ENCODE measurements around the gene RASSF4.
A peak's percentile ranks its signal among the peaks of the same experiment; 100 is the strongest.

The RASSF4 gene

DNA sequence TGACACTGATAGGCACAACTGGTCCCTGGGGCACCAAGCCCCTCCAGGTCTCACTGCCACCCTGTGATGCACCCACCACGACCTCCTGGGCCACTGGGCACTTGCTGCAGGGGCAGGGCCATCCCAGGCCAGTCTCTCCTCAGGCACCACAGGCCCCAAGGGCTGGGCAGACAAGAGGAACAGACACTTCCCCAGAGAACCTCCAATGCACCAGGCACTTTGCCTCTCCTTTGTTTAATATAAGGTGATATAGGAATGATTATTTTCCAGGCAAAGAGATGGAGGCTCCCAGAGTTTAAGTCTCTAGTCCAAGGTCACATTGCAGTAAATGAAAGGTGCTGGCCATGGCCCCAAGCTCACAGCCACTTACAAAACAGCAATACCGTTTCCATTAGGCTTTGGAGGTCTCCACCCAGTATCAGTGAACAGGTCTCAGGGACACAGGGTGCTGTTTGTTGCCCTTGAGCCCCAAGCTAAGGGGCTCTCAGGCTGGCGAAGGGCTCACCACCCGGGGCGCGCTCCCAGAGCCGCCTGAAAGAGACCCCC is 14.6 kb downstream of the RASSF4 start:
- H3K9me3 ChIP-seq (ENCODE audit: low read length), result peaks cover 1% of the 10 kb centered on the region
- no peak overlapping the region for H3K4me3 ChIP-seq (ENCODE audit: low read length)
- H3K27me3 ChIP-seq (ENCODE audit: insufficient read depth, low read length), result no peaks in the 10 kb centered on the region
- peaks cover 23% of the 10 kb centered on the region for H3K4me1 ChIP-seq (ENCODE audit: insufficient read depth, low read length)
- peaks cover 11% of the 10 kb centered on the region for H3K36me3 ChIP-seq (ENCODE audit: insufficient read depth, low read length)
- no peak overlapping the region for H2AFZ ChIP-seq (ENCODE audit: low read depth, low read length)

- Histone ChIP-seq H3K4me3 (ENCODE audit: low read length) (no peak overlapping the region), H3K27me3 (ENCODE audit: insufficient read depth, low read length) (no peaks in the 10 kb centered on the region), H3K4me1 (ENCODE audit: insufficient read depth, low read length) (peaks cover 28% of the 10 kb centered on the region), H3K36me3 (ENCODE audit: insufficient read depth, low read length) (peaks cover 11% of the 10 kb centered on the region), H3K9me3 (ENCODE audit: low read length) (peaks cover 1% of the 10 kb centered on the region), H2AFZ (ENCODE audit: low read depth, low read length) (no peak overlapping the region)
These were observed 15.2 kb downstream of the RASSF4 start for GRCh38 chr10:44974628-44975430.

GRCh38 chr10:44975431-44976331 is 16.1 kb downstream of the RASSF4 start:
- Histone ChIP-seq H3K27me3 (ENCODE audit: insufficient read depth, low read length) (no peaks in the 10 kb centered on the region), H3K9me3 (ENCODE audit: low read length) (no peaks in the 10 kb centered on the region), H3K4me1 (ENCODE audit: insufficient read depth, low read length) (peaks cover 34% of the 10 kb centered on the region), H3K36me3 (ENCODE audit: insufficient read depth, low read length) (peaks cover 11% of the 10 kb centered on the region), H3K4me3 (ENCODE audit: low read length) (no peak overlapping the region), H2AFZ (ENCODE audit: low read depth, low read length) (no peak overlapping the region)

DNA sequence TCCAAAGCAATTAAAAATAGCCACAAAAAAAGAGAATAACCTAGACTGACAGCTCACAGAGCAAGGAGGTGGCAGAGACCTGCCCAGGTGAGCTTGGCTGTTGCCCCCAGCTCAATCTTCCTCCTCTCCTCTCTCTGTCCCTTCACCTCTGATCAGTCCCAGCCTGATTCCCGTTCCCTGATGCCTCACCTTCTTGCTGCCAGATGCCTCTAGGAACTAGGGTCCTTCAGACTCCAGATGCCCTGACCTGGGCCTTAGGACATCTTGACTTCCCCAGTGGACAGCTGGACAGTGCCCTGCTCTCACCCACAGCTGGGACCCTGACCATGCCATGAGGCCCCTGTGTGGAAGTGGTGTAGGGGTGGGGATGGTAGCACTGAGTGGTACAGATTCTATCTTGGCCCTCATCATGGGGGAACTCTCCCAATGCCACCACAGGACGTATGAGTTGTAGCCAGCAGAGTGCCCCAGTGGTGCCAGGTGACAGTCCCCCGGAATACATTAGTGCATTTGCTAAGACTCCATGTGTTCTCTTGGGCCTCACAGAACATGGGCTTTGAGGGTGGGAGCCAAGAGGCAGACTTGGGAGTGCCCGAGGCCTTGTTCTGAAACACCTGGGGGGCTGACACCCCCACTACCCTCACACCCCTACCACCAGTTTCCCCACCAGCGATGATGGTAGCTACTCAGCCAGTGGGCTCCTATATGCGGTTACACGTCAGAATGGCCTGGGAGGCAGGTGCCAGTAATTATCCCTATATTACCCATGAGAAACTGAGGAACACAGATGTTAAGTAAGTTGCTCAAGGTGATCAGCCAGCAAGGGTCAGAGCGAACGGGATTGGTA is 17.0 kb downstream of the RASSF4 start:
- no peak overlapping the region for H2AFZ ChIP-seq (ENCODE audit: low read depth, low read length)
- peaks cover 6% of the 10 kb centered on the region for H3K36me3 ChIP-seq (ENCODE audit: insufficient read depth, low read length)
- peaks cover 39% of the 10 kb centered on the region for H3K4me1 ChIP-seq (ENCODE audit: insufficient read depth, low read length)
- no peaks in the 10 kb centered on the region for H3K27me3 ChIP-seq (ENCODE audit: insufficient read depth, low read length)
- no peaks in the 10 kb centered on the region for H3K9me3 ChIP-seq (ENCODE audit: low read length)
- no peak overlapping the region for H3K4me3 ChIP-seq (ENCODE audit: low read length)

GRCh38 chr10:44977287-44978212 is 17.9 kb downstream of the RASSF4 start:
- Histone ChIP-seq H3K27me3 (ENCODE audit: insufficient read depth, low read length) (no peaks in the 10 kb centered on the region), H3K4me1 (ENCODE audit: insufficient read depth, low read length) (peaks cover 39% of the 10 kb centered on the region), H2AFZ (ENCODE audit: low read depth, low read length) (no peak overlapping the region), H3K36me3 (ENCODE audit: insufficient read depth, low read length) (no peaks in the 10 kb centered on the region), H3K9me3 (ENCODE audit: low read length) (no peaks in the 10 kb centered on the region), H3K4me3 (ENCODE audit: low read length) (no peak overlapping the region)

DNA sequence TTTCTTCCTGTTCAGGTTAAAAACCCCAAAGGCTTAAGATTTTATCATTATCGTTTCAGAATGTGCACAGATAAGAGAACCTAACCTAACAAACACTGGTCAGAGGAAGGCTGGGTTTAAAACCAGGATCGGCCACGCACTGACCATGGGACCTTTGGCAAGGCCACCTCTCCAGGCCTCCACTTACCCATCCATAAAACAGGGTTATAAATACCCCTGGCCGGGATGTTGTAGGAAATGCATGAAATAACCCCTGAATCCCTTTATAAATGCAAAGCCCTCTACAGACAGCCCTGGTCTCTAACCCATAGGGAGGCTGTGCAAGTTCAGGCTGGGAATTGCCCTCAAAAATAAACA is 18.6 kb downstream of the RASSF4 start:
- Histone ChIP-seq H3K36me3 (ENCODE audit: insufficient read depth, low read length) (no peaks in the 10 kb centered on the region), H3K4me1 (ENCODE audit: insufficient read depth, low read length) (peaks cover 39% of the 10 kb centered on the region), H3K9me3 (ENCODE audit: low read length) (no peaks in the 10 kb centered on the region), H3K27me3 (ENCODE audit: insufficient read depth, low read length) (no peaks in the 10 kb centered on the region), H3K4me3 (ENCODE audit: low read length) (peak overlapping the region; percentile 18), H2AFZ (ENCODE audit: low read depth, low read length) (no peak overlapping the region)

- Histone ChIP-seq H3K36me3 (ENCODE audit: insufficient read depth, low read length) (no peaks in the 10 kb centered on the region), H3K9me3 (ENCODE audit: low read length) (no peaks in the 10 kb centered on the region), H2AFZ (ENCODE audit: low read depth, low read length) (peak within 1 kb of the TSS; percentile 44), H3K27me3 (ENCODE audit: insufficient read depth, low read length) (no peaks in the 10 kb centered on the region), H3K4me1 (ENCODE audit: insufficient read depth, low read length) (peaks cover 39% of the 10 kb centered on the region), H3K4me3 (ENCODE audit: low read length) (peak within 1 kb of the TSS; percentile 18)
These were observed 19.1 kb downstream of the RASSF4 start, which contains the start of gene DEPP1 for GRCh38 chr10:44978570-44979280. Gene DEPP1 (minus strand): TSS chr10:44978809. CDS start chr10:44978030, 779 bp downstream.

GRCh38 chr10:44979281-44980191 is 19.9 kb downstream of the RASSF4 start:
- Histone ChIP-seq H2AFZ (ENCODE audit: low read depth, low read length) (no peak overlapping the region), H3K4me3 (ENCODE audit: low read length) (no peak overlapping the region), H3K4me1 (ENCODE audit: insufficient read depth, low read length) (peaks cover 37% of the 10 kb centered on the region), H3K27me3 (ENCODE audit: insufficient read depth, low read length) (no peaks in the 10 kb centered on the region), H3K36me3 (ENCODE audit: insufficient read depth, low read length) (no peaks in the 10 kb centered on the region), H3K9me3 (ENCODE audit: low read length) (no peaks in the 10 kb centered on the region)

DNA sequence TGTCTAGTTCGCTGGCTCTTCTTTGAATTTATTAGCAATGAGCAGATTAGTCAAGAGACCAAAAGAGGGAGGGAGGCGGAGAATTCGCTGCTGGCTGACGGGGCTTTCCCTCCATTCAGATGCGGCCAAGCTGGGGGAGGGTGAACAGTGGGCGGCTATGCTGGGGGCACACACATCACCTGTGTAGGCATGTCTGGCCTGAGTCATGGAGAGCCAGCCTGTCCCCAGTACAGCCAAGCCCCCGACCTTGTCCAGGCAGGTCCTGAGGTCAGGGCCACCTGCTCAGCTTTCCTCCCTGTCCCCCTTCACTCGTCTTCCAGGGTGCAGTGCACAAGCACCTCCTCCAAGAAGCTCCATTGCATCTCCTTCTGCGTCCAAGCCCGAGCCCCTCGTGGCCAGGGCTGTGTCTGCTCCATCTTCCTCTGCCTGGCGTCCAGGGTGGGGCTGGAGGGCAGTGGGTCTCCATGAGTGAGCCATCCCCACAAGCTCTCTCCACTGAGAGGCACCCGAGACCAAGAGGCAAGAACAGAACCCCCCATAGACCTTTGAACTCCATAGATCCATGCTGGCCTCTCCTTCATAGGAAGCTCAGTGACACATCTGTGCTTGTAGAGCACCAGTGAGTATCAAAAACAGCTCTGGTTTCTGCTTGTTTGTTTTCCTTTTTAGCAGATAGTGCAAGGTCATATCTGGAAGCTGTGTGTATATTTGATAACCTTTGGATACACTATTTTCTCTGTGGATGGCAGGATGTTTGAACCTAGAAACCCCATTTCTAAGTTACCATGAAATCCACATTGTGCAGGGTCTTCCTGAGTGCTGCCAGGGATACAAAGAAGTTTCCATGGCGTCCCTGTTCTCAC is 20.9 kb downstream of the RASSF4 start:
- no peaks in the 10 kb centered on the region for H3K27me3 ChIP-seq (ENCODE audit: insufficient read depth, low read length)
- no peak overlapping the region for H3K4me3 ChIP-seq (ENCODE audit: low read length)
- H3K4me1 ChIP-seq (ENCODE audit: insufficient read depth, low read length), result peaks cover 33% of the 10 kb centered on the region
- H3K36me3 ChIP-seq (ENCODE audit: insufficient read depth, low read length), result no peaks in the 10 kb centered on the region
- H2AFZ ChIP-seq (ENCODE audit: low read depth, low read length), result no peak overlapping the region
- no peaks in the 10 kb centered on the region for H3K9me3 ChIP-seq (ENCODE audit: low read length)

Data from neuron (in vitro differentiated cells).